CD4-positive, alpha-beta T cell treated with Interleukin-12 subunit alpha and Interleukin-12 subunit beta, for 1 hour (primary cell): ENCODE data around the gene TTYH2.

Experiments
- DNase-seq: peaks from one replicate; pipeline ENCODE4 v3.0.0-alpha.2; 2020

TTYH2 gene

GRCh38 chr17:74297941-74298340, 84.6 kb downstream of the TTYH2 start:
- no peak for DNase-seq

GRCh38 chr17:74298778-74299177, 85.4 kb downstream of the TTYH2 start:
- DNase-seq, result no peak

- DNase-seq, result no peak
These were observed 86.0 kb downstream of the TTYH2 start for GRCh38 chr17:74299226-74300009.

- DNase-seq, result no peak
These were observed 89.9 kb downstream of the TTYH2 start for GRCh38 chr17:74303305-74303704.

GRCh38 chr17:74304184-74304583, 90.8 kb downstream of the TTYH2 start:
- DNase-seq, result no peak

GRCh38 chr17:74305865-74306654, 92.7 kb downstream of the TTYH2 start:
- no peak for DNase-seq

GRCh38 chr17:74307984-74308773, 94.8 kb downstream of the TTYH2 start:
- DNase-seq, result no peak

GRCh38 chr17:74309902-74310301, 96.5 kb downstream of the TTYH2 start:
- no peak for DNase-seq
